HepG2 (cell line): ENCODE data around the gene TRPM5. TPM values are rescaled to one million over a fixed set of nuclear protein-coding genes. Genes with fewer than 3 reads are reported as not detected.
A peak's percentile ranks its signal among the peaks of the same experiment; 100 is the strongest.

Experiments used
- ATAC-seq: fragments of 200-7000 bp; cut with Tn5 transposase; 3 replicates; pipeline ENCODE4 v1.9.1; 2020; ENCODE audit warnings: mild to moderate bottlenecking, moderate library complexity
- BruUV-seq: library from RNA; stranded (reverse); fragments of 400-500 nt; replicated peaks from 2 replicates; lab custom pipeline; 2021; lab: Mats Ljungman, UMichigan
- CTCF ChIA-PET: fragments of 300-600 bp; formaldehyde crosslinking; extraction: SDS; loops from one replicate; lab custom pipeline; 2021; ENCODE audit warnings: low total read pairs, inconsistent platforms, low intra/inter-chr PET ratio; lab: Yijun Ruan, JAX
- POLR2A ChIA-PET: fragments of 350-600 bp; sonication (Branson Sonifier 250); formaldehyde crosslinking; loops from one replicate; lab custom pipeline; 2020; ENCODE audit warnings: antibody characterized with exemption, inconsistent platforms; lab: Yijun Ruan, JAX
- DNase-seq: peaks from one replicate; pipeline ENCODE4 v3.0.0-alpha.2; 2015; ENCODE audit warnings: low spot score
- FAIRE-seq: peaks from 3 replicates; lab custom pipeline; 2011; peaks lifted over from hg19 to GRCh38; lab: Jason Lieb, UNC
- H2AFZ ChIP-seq: one replicate; pipeline ENCODE4 v1.6.1; 2011; ENCODE audit warnings: low read length, inconsistent platforms
- H3K27ac ChIP-seq: fragments of 300-600 bp; 3 replicates; pipeline ENCODE4 v1.8.0; 2011; ENCODE audit warnings: mixed run types, mild to moderate bottlenecking, mixed read lengths, low read length, inconsistent platforms; ENCODE audit not compliant: insufficient read depth; ENCODE audit errors: extremely low read length
- H3K27me3 ChIP-seq, 2 experiments: fragments of 200-600 bp in 1 of 2; 2 replicates in 1 of 2; 3 replicates in 1 of 2; pipeline versions ENCODE4 v1.6.0 to v1.8.0; 2011; ENCODE audit warnings: low read length in 2 of 2, mild to moderate bottlenecking in 2 of 2, moderate library complexity in 2 of 2, inconsistent platforms in 1 of 2; ENCODE audit not compliant: insufficient read depth in 2 of 2, control insufficient read depth in 1 of 2
- H3K36me3 ChIP-seq, 2 experiments: fragments of 200-600 bp in 1 of 2; replicated peaks in 1 of 2; 2 replicates in 1 of 2; 3 replicates in 1 of 2; pipeline versions ENCODE4 v1.5.1 to v1.8.0; 2011; ENCODE audit warnings: low read length in 2 of 2, inconsistent platforms in 1 of 2; ENCODE audit not compliant: insufficient read depth in 2 of 2, control insufficient read depth in 1 of 2
- H3K4me1 ChIP-seq: 2 replicates; pipeline ENCODE4 v1.5.1; 2012; ENCODE audit warnings: low read length, inconsistent platforms; ENCODE audit not compliant: insufficient read depth
- H3K4me2 ChIP-seq: 2 replicates; pipeline ENCODE4 v1.6.0; 2011; ENCODE audit warnings: low read depth, low read length, inconsistent platforms
- H3K4me3 ChIP-seq, 3 experiments: fragments of 200-600 bp in 1 of 3; sonication (generic), shearing (Covaris generic) in 1 of 3; replicated peaks in 1 of 3; 2 replicates each; pipeline ENCODE4 v1.5.1; 2011 to 2016; ENCODE audit warnings: low read length in 3 of 3, inconsistent platforms in 2 of 3, low read depth in 2 of 3, mild to moderate bottlenecking in 2 of 3, control low read depth in 1 of 3, mixed read lengths in 1 of 3; ENCODE audit not compliant: insufficient read depth in 1 of 3
- H3K79me2 ChIP-seq: one replicate; pipeline ENCODE4 v1.6.1; 2011; ENCODE audit warnings: low read length, inconsistent platforms; ENCODE audit not compliant: insufficient read depth
- H3K9ac ChIP-seq: 2 replicates; pipeline ENCODE4 v1.6.0; 2011; ENCODE audit warnings: mild to moderate bottlenecking, low read depth, low read length, inconsistent platforms; ENCODE audit not compliant: insufficient read depth
- H3K9me3 ChIP-seq: 2 replicates; pipeline ENCODE4 v1.5.1; 2012; ENCODE audit warnings: mild to moderate bottlenecking, low read length
- H4K20me1 ChIP-seq: 2 replicates; pipeline ENCODE4 v1.6.0; 2011; ENCODE audit warnings: inconsistent platforms, mild to moderate bottlenecking, low read length, moderate library complexity; ENCODE audit not compliant: insufficient read depth
- GZF1 ChIP-seq: sonication (generic); formaldehyde crosslinking; IDR thresholded peaks from 2 replicates; pipeline ENCODE4 v1.5.1; 2020; ENCODE audit warnings: mild to moderate bottlenecking, missing genetic modification reagents
- NCOA5 ChIP-seq: sonication (generic); formaldehyde crosslinking; IDR thresholded peaks from 2 replicates; pipeline ENCODE4 v1.4.0; 2020; ENCODE audit warnings: missing genetic modification reagents
- NFKB2 ChIP-seq: sonication (generic); formaldehyde crosslinking; IDR thresholded peaks from 2 replicates; pipeline ENCODE4 v1.4.0; 2020; ENCODE audit warnings: missing genetic modification reagents, borderline replicate concordance
- PTBP1 ChIP-seq: fragments of 200-400 bp; formaldehyde crosslinking; IDR thresholded peaks from 2 replicates; pipeline ENCODE4 v1.6.1; 2018; ENCODE audit warnings: low read length, low read depth; ENCODE audit not compliant: poor library complexity, severe bottlenecking
- SIN3A ChIP-seq: IDR thresholded peaks from 2 replicates; pipeline ENCODE4 v1.6.1; 2011; ENCODE audit warnings: low read depth, mild to moderate bottlenecking, control low read depth, low read length, borderline replicate concordance
- SOX5 ChIP-seq: IDR thresholded peaks from 2 replicates; pipeline ENCODE4 v1.6.1; 2016; ENCODE audit warnings: borderline replicate concordance
- ZNF256 ChIP-seq: sonication (generic); formaldehyde crosslinking; conservative IDR thresholded peaks from 2 replicates; pipeline ENCODE4 v1.4.0; 2020; ENCODE audit warnings: missing genetic modification reagents
- ZNF263 ChIP-seq: sonication (generic); formaldehyde crosslinking; IDR thresholded peaks from 2 replicates; pipeline ENCODE4 v1.4.0; 2020; ENCODE audit warnings: missing genetic modification reagents
- ZNF343 ChIP-seq: sonication (generic); formaldehyde crosslinking; IDR thresholded peaks from 2 replicates; pipeline ENCODE4 v1.4.0; 2020; ENCODE audit warnings: mild to moderate bottlenecking, missing genetic modification reagents
- ZNF761 ChIP-seq: sonication (generic); formaldehyde crosslinking; conservative IDR thresholded peaks from 2 replicates; pipeline ENCODE4 v1.4.0; 2020; ENCODE audit warnings: mild to moderate bottlenecking, missing genetic modification reagents
- WGBS: methylation state at CpG from one replicate; pipeline ENCODE4 v1.1.6; 2017; ENCODE audit warnings: low lambda C conversion rate; 5-methylcytosine and 5-hydroxymethylcytosine counted together
- in situ Hi-C: cut with HindIII; loops from 2 replicates; pipeline ENCODE4 v1.10.0; 2017; ENCODE audit warnings: low pct_unique_long_range_greater_than_20kb; ENCODE audit not compliant: extremely low pct_ligation_motif_present
- intact Hi-C: fragments of 100-400 bp; cut with micrococcal nuclease; formaldehyde crosslinking; loops from one replicate; pipeline ENCODE4 v1.10.0; 2022; ENCODE audit not compliant: unreplicated experiment
- polyA plus RNA-seq, 8 experiments: library from polyadenylated mRNA; depleted of rRNA in 3 of 8; stranded (reverse) in 7 of 8; unstranded in 1 of 8; fragments of >200 nt; fragmentation: Illumina TruSeq in 4 of 8; extraction: Trizol in 4 of 8; gene quantifications; 2 replicates each; pipeline versions ENCODE4 v1.2.1 to v1.2.3, GENCODE V29; 2011 to 2016; ENCODE audit warnings: low read depth in 4 of 8, missing spikeins in 1 of 8, mixed read lengths in 1 of 8; ENCODE audit not compliant: insufficient read depth in 1 of 8
- total RNA-seq, 5 experiments: library from RNA; depleted of rRNA; stranded (reverse); fragments of >200 nt; fragmentation: Illumina TruSeq; extraction: Trizol; gene quantifications; 2 replicates each; pipeline ENCODE4 v1.2.3, GENCODE V29; 2016; ENCODE audit warnings: low read depth in 1 of 5
- TF ChIP-seq, protein P1 (sequence below): sonication (generic); formaldehyde crosslinking; IDR thresholded peaks from 2 replicates; pipeline ENCODE4 v1.9.0; 2021; ENCODE audit warnings: mild to moderate bottlenecking, missing genetic modification reagents
- TF ChIP-seq, protein P2 (sequence below): sonication (generic); formaldehyde crosslinking; IDR thresholded peaks from 2 replicates; pipeline ENCODE4 v1.8.1; 2023; ENCODE audit warnings: mild to moderate bottlenecking, missing genetic modification reagents, borderline replicate concordance

The TRPM5 gene
- total and polyA plus RNA-seq, 2 of the 13 experiments (the other 11 are each of a cell fraction or from before 2014, with no cell fraction given): 0.12 TPM; not detected in 1

DNA sequence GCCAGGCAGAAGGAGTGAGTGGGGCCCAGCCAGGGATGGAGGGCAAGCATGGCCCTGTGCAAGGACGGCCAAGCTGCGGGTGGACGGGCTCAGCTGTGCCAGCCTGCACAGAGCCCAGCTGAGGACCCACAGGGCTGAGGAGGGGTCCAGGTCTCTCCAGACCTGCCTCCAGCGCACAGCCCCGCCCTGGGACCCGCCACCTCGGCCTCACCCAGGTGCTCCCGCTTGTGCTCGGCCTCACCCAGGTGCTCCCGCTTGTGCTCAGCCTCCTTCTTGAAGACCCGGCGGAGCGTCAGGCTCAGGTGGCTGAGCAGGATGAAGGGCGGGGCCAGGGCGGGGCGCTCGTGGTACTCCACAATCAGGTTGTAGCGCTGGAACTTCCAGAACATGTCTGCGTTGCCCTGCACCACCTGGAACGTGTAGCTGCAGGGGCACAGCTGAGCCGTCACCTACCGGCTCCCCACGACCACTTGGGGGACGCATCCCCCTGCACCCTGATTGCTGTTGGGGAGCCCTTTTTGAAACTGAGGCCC lies 37.4 kb downstream of the TRPM5 start:
- peaks cover 52% of the 10 kb centered on the region for H3K4me1 ChIP-seq
- H3K4me3 ChIP-seq: no peak overlapping the region
- DNase-seq (no peak), ATAC-seq (no peak), FAIRE-seq (no peak)
- 91% methylated on average over 4 of the region's 24 CpGs for WGBS
- peak; percentile 72 for TF ChIP-seq ZNF263 (CRISPR knock-in tag)
- TF ChIP-seq GZF1 (CRISPR knock-in tag): no peak
- intact Hi-C loops: no loop called here
- H3K27me3 ChIP-seq: no peaks in the 10 kb centered on the region
- no peak overlapping the region for H3K9ac ChIP-seq
- no TSS peak for BruUV-seq
- H3K79me2 ChIP-seq: peaks cover 2% of the 10 kb centered on the region
- ChIA-PET CTCF (no interaction called here), POLR2A (no interaction called here)
- no peaks in the 10 kb centered on the region for H4K20me1 ChIP-seq
- H2AFZ ChIP-seq: no peak overlapping the region
- H3K4me2 ChIP-seq: no peak overlapping the region
- H3K36me3 ChIP-seq: peaks cover 6 to 7% of the 10 kb centered on the region in 2 experiments; a peak in 2 of 5 replicates
- in situ Hi-C loops: no loop called here
- H3K27ac ChIP-seq: no peak overlapping the region
- no peaks in the 10 kb centered on the region for H3K9me3 ChIP-seq

DNA sequence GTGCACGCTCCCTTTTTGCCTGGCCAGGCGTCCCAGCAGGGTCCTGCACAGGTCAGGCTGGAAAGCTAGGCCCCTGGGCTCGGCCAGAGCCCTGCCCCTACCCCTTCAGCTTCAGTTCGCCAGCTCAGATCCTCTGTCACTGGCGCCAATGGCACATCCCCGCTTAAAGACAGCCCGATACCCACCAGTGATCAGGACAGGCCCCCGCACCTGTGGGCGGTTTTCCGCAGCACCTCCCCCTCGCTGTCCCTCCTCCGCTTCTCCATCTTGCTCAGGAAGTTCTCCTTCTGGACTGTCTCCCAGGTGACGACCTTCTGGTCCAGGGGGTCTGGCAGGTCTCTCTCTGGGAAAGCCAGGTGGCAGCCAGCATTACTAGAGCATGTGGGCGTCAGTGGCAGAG lies 37.9 kb downstream of the TRPM5 start:
- no peak for FAIRE-seq
- 70% methylated on average over 10 of the region's 14 CpGs for WGBS

More for the DNA sequence above, 37.9 kb downstream of the TRPM5 start:
- Histone ChIP-seq H3K27ac (no peak overlapping the region), H4K20me1 (no peaks in the 10 kb centered on the region), H3K9me3 (no peaks in the 10 kb centered on the region), H3K79me2 (peaks cover 7% of the 10 kb centered on the region), H3K4me3 (no peak overlapping the region), H3K4me1 (peaks cover 52% of the 10 kb centered on the region), H3K27me3 (no peaks in the 10 kb centered on the region; a peak in 1 of 5 replicates), H3K36me3 (peaks cover 6 to 7% of the 10 kb centered on the region in 2 experiments; a peak in 2 of 5 replicates), H3K9ac (no peak overlapping the region), H3K4me2 (no peak overlapping the region), H2AFZ (no peak overlapping the region)
- intact Hi-C loops: no loop called here
- POLR2A ChIA-PET: no interaction called here
- DNase-seq (no peak), ATAC-seq (no peak)
- TF ChIP-seq ZNF343 (CRISPR knock-in tag): no peak
- no peak for TF ChIP-seq NCOA5 (CRISPR knock-in tag)
- no peak for TF ChIP-seq ZNF256 (CRISPR knock-in tag)
- no peak for TF ChIP-seq ZNF761 (CRISPR knock-in tag)
- no peak for TF ChIP-seq SIN3A
- TF ChIP-seq, protein P1, sequence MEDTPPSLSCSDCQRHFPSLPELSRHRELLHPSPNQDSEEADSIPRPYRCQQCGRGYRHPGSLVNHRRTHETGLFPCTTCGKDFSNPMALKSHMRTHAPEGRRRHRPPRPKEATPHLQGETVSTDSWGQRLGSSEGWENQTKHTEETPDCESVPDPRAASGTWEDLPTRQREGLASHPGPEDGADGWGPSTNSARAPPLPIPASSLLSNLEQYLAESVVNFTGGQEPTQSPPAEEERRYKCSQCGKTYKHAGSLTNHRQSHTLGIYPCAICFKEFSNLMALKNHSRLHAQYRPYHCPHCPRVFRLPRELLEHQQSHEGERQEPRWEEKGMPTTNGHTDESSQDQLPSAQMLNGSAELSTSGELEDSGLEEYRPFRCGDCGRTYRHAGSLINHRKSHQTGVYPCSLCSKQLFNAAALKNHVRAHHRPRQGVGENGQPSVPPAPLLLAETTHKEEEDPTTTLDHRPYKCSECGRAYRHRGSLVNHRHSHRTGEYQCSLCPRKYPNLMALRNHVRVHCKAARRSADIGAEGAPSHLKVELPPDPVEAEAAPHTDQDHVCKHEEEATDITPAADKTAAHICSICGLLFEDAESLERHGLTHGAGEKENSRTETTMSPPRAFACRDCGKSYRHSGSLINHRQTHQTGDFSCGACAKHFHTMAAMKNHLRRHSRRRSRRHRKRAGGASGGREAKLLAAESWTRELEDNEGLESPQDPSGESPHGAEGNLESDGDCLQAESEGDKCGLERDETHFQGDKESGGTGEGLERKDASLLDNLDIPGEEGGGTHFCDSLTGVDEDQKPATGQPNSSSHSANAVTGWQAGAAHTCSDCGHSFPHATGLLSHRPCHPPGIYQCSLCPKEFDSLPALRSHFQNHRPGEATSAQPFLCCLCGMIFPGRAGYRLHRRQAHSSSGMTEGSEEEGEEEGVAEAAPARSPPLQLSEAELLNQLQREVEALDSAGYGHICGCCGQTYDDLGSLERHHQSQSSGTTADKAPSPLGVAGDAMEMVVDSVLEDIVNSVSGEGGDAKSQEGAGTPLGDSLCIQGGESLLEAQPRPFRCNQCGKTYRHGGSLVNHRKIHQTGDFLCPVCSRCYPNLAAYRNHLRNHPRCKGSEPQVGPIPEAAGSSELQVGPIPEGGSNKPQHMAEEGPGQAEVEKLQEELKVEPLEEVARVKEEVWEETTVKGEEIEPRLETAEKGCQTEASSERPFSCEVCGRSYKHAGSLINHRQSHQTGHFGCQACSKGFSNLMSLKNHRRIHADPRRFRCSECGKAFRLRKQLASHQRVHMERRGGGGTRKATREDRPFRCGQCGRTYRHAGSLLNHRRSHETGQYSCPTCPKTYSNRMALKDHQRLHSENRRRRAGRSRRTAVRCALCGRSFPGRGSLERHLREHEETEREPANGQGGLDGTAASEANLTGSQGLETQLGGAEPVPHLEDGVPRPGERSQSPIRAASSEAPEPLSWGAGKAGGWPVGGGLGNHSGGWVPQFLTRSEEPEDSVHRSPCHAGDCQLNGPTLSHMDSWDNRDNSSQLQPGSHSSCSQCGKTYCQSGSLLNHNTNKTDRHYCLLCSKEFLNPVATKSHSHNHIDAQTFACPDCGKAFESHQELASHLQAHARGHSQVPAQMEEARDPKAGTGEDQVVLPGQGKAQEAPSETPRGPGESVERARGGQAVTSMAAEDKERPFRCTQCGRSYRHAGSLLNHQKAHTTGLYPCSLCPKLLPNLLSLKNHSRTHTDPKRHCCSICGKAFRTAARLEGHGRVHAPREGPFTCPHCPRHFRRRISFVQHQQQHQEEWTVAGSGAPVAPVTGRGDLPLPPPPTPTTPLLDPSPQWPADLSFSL (CRISPR knock-in tag): no peak
- TF ChIP-seq PTBP1: no peak
- TF ChIP-seq NFKB2 (CRISPR knock-in tag): no peak
- no peak for TF ChIP-seq SOX5
- TF ChIP-seq, protein P2, sequence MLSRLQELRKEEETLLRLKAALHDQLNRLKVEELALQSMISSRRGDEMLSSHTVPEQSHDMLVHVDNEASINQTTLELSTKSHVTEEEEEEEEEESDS: no peak
- no TSS peak for BruUV-seq
- CTCF ChIA-PET: no interaction called here
- in situ Hi-C loops: no loop called here
